Smooth muscle cell (in vitro differentiated cells): ENCODE results near the gene NOS1AP. TPM values are rescaled to one million over a fixed set of nuclear protein-coding genes. Genes with fewer than 3 reads are reported as not detected.

ENCODE experiments used
- DNase-seq: peaks from one replicate; lab custom pipeline; 2025; ENCODE audit not compliant: unreplicated experiment; lab: John Stamatoyannopoulos, UW
- H2AFZ ChIP-seq: fragments of 200-600 bp; sonication (generic); 2 replicates; pipeline ENCODE4 v1.6.0; 2016; ENCODE audit warnings: antibody characterized with exemption, low read depth, mild to moderate bottlenecking
- H3F3A ChIP-seq: fragments of 200-600 bp; sonication (generic); 2 replicates; pipeline ENCODE4 v1.6.0; 2017; ENCODE audit warnings: antibody characterized with exemption, low read depth
- H3K27ac ChIP-seq: fragments of 200-600 bp; sonication (generic); 2 replicates; pipeline ENCODE4 v1.5.1; 2016; ENCODE audit warnings: low read depth, mild to moderate bottlenecking
- H3K27me3 ChIP-seq: fragments of 200-600 bp; sonication (generic); 2 replicates; pipeline ENCODE4 v1.6.1; 2016; ENCODE audit warnings: low read depth, mild to moderate bottlenecking
- H3K36me3 ChIP-seq: fragments of 200-600 bp; sonication (generic); 2 replicates; pipeline ENCODE4 v1.5.1; 2016; ENCODE audit warnings: low read depth
- H3K4me1 ChIP-seq: fragments of 200-600 bp; sonication (generic); 2 replicates; pipeline ENCODE4 v1.5.1; 2016; ENCODE audit warnings: low read depth
- H3K4me2 ChIP-seq: fragments of 200-600 bp; sonication (generic); 2 replicates; pipeline ENCODE4 v1.6.0; 2016; ENCODE audit warnings: mild to moderate bottlenecking
- H3K4me3 ChIP-seq: fragments of 200-600 bp; sonication (generic); 2 replicates; pipeline ENCODE4 v1.5.1; 2016; ENCODE audit warnings: mild to moderate bottlenecking
- H3K79me2 ChIP-seq: fragments of 200-600 bp; sonication (generic); 2 replicates; pipeline ENCODE4 v1.6.0; 2016; ENCODE audit warnings: low read depth, mild to moderate bottlenecking
- H3K9ac ChIP-seq: fragments of 200-600 bp; sonication (generic); 2 replicates; pipeline ENCODE4 v1.6.0; 2016; ENCODE audit warnings: low read depth
- H3K9me3 ChIP-seq: fragments of 200-600 bp; sonication (generic); replicated peaks from 2 replicates; pipeline ENCODE4 v1.5.1; 2016; ENCODE audit warnings: low read depth
- H4K20me1 ChIP-seq: fragments of 200-600 bp; sonication (generic); 2 replicates; pipeline ENCODE4 v1.6.0; 2016; ENCODE audit warnings: low read depth
- WGBS: methylation state at CpG from one replicate; pipeline ENCODE4 v1.1.7; 2016; ENCODE audit warnings: low lambda C conversion rate; 5-methylcytosine and 5-hydroxymethylcytosine counted together
- polyA plus RNA-seq: library from polyadenylated mRNA; unstranded; fragments of >200 nt; fragmentation: Nextera tagmentation; extraction: Ambion mirVana; gene quantifications from 2 replicates; pipeline ENCODE4 v1.2.1, GENCODE V29; 2016
- total RNA-seq: library from RNA; depleted of rRNA; stranded (reverse); fragments of >200 nt; gene quantifications from 2 replicates; pipeline ENCODE4 v1.2.3, GENCODE V29; 2014
- TF ChIP-seq, protein P1 (sequence below): fragments of 200-600 bp; sonication (generic); IDR thresholded peaks from 2 replicates; pipeline ENCODE4 v1.5.1; 2017; ENCODE audit warnings: borderline replicate concordance, mild to moderate bottlenecking, antibody characterized with exemption; ENCODE audit not compliant: insufficient read depth, poor library complexity, severe bottlenecking

Gene NOS1AP
- total and polyA plus RNA-seq, 2 experiments from 2014 or later, result 0.54 to 0.80 TPM

- no peaks in the 10 kb centered on the region for H3F3A ChIP-seq
- no peak overlapping the region for H3K27ac ChIP-seq
- H3K79me2 ChIP-seq, result no peaks in the 10 kb centered on the region
- H3K36me3 ChIP-seq, result no peaks in the 10 kb centered on the region
- H3K9me3 ChIP-seq, result no peaks in the 10 kb centered on the region
- 86% methylated on average over 5 of the region's 5 CpGs for WGBS
- no peaks in the 10 kb centered on the region for H3K27me3 ChIP-seq
- no peak overlapping the region for H2AFZ ChIP-seq
- TF ChIP-seq, protein P1, sequence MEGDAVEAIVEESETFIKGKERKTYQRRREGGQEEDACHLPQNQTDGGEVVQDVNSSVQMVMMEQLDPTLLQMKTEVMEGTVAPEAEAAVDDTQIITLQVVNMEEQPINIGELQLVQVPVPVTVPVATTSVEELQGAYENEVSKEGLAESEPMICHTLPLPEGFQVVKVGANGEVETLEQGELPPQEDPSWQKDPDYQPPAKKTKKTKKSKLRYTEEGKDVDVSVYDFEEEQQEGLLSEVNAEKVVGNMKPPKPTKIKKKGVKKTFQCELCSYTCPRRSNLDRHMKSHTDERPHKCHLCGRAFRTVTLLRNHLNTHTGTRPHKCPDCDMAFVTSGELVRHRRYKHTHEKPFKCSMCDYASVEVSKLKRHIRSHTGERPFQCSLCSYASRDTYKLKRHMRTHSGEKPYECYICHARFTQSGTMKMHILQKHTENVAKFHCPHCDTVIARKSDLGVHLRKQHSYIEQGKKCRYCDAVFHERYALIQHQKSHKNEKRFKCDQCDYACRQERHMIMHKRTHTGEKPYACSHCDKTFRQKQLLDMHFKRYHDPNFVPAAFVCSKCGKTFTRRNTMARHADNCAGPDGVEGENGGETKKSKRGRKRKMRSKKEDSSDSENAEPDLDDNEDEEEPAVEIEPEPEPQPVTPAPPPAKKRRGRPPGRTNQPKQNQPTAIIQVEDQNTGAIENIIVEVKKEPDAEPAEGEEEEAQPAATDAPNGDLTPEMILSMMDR, result no peak
- no peak overlapping the region for H3K9ac ChIP-seq
- no peaks in the 10 kb centered on the region for H4K20me1 ChIP-seq
- H3K4me1 ChIP-seq, result no peaks in the 10 kb centered on the region
- H3K4me2 ChIP-seq, result no peak overlapping the region
- no peak overlapping the region for H3K4me3 ChIP-seq
- DNase-seq, result no peak
Measured at GRCh38 chr1:162158624-162159271, 89.3 kb downstream of the NOS1AP start.

- Histone ChIP-seq H3K9ac (no peak overlapping the region), H3K4me1 (no peaks in the 10 kb centered on the region), H4K20me1 (no peaks in the 10 kb centered on the region), H3K9me3 (no peaks in the 10 kb centered on the region), H3K4me2 (no peak overlapping the region), H3K27ac (no peak overlapping the region), H3F3A (no peaks in the 10 kb centered on the region), H3K36me3 (no peaks in the 10 kb centered on the region), H3K27me3 (no peaks in the 10 kb centered on the region), H2AFZ (no peak overlapping the region), H3K4me3 (no peak overlapping the region), H3K79me2 (no peaks in the 10 kb centered on the region)
- DNase-seq, result no peak
- TF ChIP-seq, protein P1, result no peak
- WGBS, result 92% methylated on average over 2 of the region's 2 CpGs
Measured at GRCh38 chr1:162159515-162159914, 90.0 kb downstream of the NOS1AP start.

GRCh38 chr1:162161916-162162550 is 92.5 kb downstream of the NOS1AP start:
- no peak for DNase-seq
- Histone ChIP-seq H3K27me3 (no peaks in the 10 kb centered on the region), H3K9me3 (no peaks in the 10 kb centered on the region), H3K27ac (no peak overlapping the region), H2AFZ (no peak overlapping the region), H3K4me2 (no peak overlapping the region), H3K9ac (no peak overlapping the region), H3K36me3 (no peaks in the 10 kb centered on the region), H3K4me3 (no peak overlapping the region), H3F3A (no peaks in the 10 kb centered on the region), H3K4me1 (peaks cover 8% of the 10 kb centered on the region), H4K20me1 (no peaks in the 10 kb centered on the region), H3K79me2 (no peaks in the 10 kb centered on the region)
- TF ChIP-seq, protein P1, result no peak
- 77% methylated on average over 7 of the region's 7 CpGs for WGBS
